Lower leg skin (tissue), 3 donors: Measurements from ENCODE around the gene SORD.

ENCODE experiments used
- POLR2A ChIP-seq, 2 donors: fragments of 450-650 bp; IDR thresholded peaks; one replicate each; pipeline ENCODE4 v1.6.1; 2016 to 2017; ENCODE audit warnings: antibody characterized with exemption in 2 of 2, mild to moderate bottlenecking in 1 of 2, moderate library complexity in 1 of 2
- TF ChIP-seq, protein P1 (sequence below), 3 donors: fragments of 450-650 bp; IDR thresholded peaks; one replicate each; pipeline ENCODE4 v1.5.1; 2016; ENCODE audit warnings: antibody characterized with exemption in 3 of 3, mild to moderate bottlenecking in 3 of 3, moderate library complexity in 2 of 3

GRCh38 chr15:45089712-45090373 is 66.8 kb downstream of the SORD start:
- TF ChIP-seq POLR2A (IDR thresholded peaks at IDR 0.05) = no peak
- TF ChIP-seq, protein P1, sequence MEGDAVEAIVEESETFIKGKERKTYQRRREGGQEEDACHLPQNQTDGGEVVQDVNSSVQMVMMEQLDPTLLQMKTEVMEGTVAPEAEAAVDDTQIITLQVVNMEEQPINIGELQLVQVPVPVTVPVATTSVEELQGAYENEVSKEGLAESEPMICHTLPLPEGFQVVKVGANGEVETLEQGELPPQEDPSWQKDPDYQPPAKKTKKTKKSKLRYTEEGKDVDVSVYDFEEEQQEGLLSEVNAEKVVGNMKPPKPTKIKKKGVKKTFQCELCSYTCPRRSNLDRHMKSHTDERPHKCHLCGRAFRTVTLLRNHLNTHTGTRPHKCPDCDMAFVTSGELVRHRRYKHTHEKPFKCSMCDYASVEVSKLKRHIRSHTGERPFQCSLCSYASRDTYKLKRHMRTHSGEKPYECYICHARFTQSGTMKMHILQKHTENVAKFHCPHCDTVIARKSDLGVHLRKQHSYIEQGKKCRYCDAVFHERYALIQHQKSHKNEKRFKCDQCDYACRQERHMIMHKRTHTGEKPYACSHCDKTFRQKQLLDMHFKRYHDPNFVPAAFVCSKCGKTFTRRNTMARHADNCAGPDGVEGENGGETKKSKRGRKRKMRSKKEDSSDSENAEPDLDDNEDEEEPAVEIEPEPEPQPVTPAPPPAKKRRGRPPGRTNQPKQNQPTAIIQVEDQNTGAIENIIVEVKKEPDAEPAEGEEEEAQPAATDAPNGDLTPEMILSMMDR (IDR thresholded peaks at IDR 0.05) = no peak
